Stomach (tissue), 4 donors: ENCODE results near the gene CCSER1.

Source experiments
- CTCF ChIP-seq, 7 experiments: fragments of 450-650 bp in 4 of 7; fragments of 200-600 bp in 3 of 7; sonication (generic) in 3 of 7; IDR thresholded peaks; one replicate each; pipeline ENCODE4 v1.5.1; 2016 to 2019; ENCODE audit warnings: antibody characterized with exemption in 7 of 7, control low read depth in 2 of 7, mild to moderate bottlenecking in 1 of 7
- EP300 ChIP-seq: sonication (generic); formaldehyde crosslinking; IDR thresholded peaks from one replicate; pipeline ENCODE4 v1.6.1; 2017; ENCODE audit warnings: antibody characterized with exemption
- POLR2A ChIP-seq, 4 donors: fragments of 450-650 bp; IDR thresholded peaks; one replicate each; pipeline ENCODE4 v1.6.1; 2016; ENCODE audit warnings: antibody characterized with exemption in 4 of 4, control low read depth in 2 of 4, mild to moderate bottlenecking in 1 of 4, moderate library complexity in 1 of 4
- POLR2AphosphoS5 ChIP-seq, 3 donors: sonication (generic); formaldehyde crosslinking; IDR thresholded peaks; one replicate each; pipeline ENCODE4 v1.6.1; 2016; ENCODE audit warnings: antibody characterized with exemption in 3 of 3

GRCh38 chr4:90246816-90247215 lies 119.6 kb downstream of the CCSER1 start:
- TF ChIP-seq CTCF (IDR thresholded peaks at IDR 0.05) (no peak), EP300 (no peak), POLR2A (IDR thresholded peaks at IDR 0.05) (no peak), POLR2AphosphoS5 (IDR thresholded peaks at IDR 0.05) (no peak)
